Gastrocnemius medialis (tissue), 4 donors: Measurements from ENCODE around the gene GRM4. TPM values are rescaled to one million over a fixed set of nuclear protein-coding genes. Genes with fewer than 3 reads are reported as not detected.
"Not testable (repeated sequence)": the region's sequence is repeated elsewhere in the genome, so short reads cannot be mapped to it uniquely, and the experiment has no call there.

Source experiments
- ATAC-seq, 2 donors: fragments of 150-250 bp; one replicate each; pipeline ENCODE4 v1.9.1; 2016
- DNase-seq, 2 donors: peaks; one replicate each; pipeline ENCODE4 v3.0.0-alpha.2; 2019
- H3K27ac ChIP-seq, 4 donors: fragments of 200-600 bp; sonication (generic); 1 replicate in 1 of 4; 2 replicates in 3 of 4; pipeline ENCODE4 v1.5.1; 2016 to 2018; ENCODE audit warnings: mild to moderate bottlenecking in 2 of 4, moderate library complexity in 1 of 4
- H3K27me3 ChIP-seq, 3 donors: fragments of 200-600 bp; sonication (generic) in 2 of 3; 1 replicate in 1 of 3; 2 replicates in 2 of 3; pipeline versions ENCODE4 v1.5.1 to v1.6.0; 2016 to 2019; ENCODE audit warnings: mild to moderate bottlenecking in 1 of 3, moderate library complexity in 1 of 3
- H3K36me3 ChIP-seq, 2 donors: fragments of 200-600 bp; sonication (generic) in 1 of 2; one replicate each; pipeline ENCODE4 v1.5.1; 2017 to 2018
- H3K4me1 ChIP-seq, 2 donors: fragments of 200-600 bp; sonication (generic) in 1 of 2; one replicate each; pipeline ENCODE4 v1.5.1; 2016 to 2017; ENCODE audit warnings: mild to moderate bottlenecking in 2 of 2
- H3K4me3 ChIP-seq, 4 donors: fragments of 200-600 bp; sonication (generic) in 3 of 4; 1 replicate in 1 of 4; 2 replicates in 3 of 4; pipeline ENCODE4 v1.5.1; 2016 to 2019; ENCODE audit warnings: mild to moderate bottlenecking in 2 of 4
- H3K9me3 ChIP-seq, 3 donors: fragments of 200-600 bp; sonication (generic) in 2 of 3; 1 replicate in 1 of 3; 2 replicates in 2 of 3; pipeline ENCODE4 v1.5.1; 2016 to 2019
- POLR2A ChIP-seq, 2 donors: fragments of 450-650 bp; IDR thresholded peaks; one replicate each; pipeline ENCODE4 v1.6.1; 2017; ENCODE audit warnings: antibody characterized with exemption in 2 of 2, mild to moderate bottlenecking in 2 of 2, moderate library complexity in 2 of 2
- in situ Hi-C, 4 donors: fragments of 200-750 bp; cut with MboI; loops; one replicate each; pipeline versions ENCODE4 v1.15.0 to v1.8.0; 2017; ENCODE audit warnings: low sequenced_read_pairs in 4 of 4
- intact Hi-C: fragments of 100-400 bp; cut with DNase I; formaldehyde crosslinking; loops from one replicate; pipeline ENCODE4 v1.15.1; 2023; ENCODE audit warnings: low total_unique reads
- total RNA-seq, 4 donors: library from RNA; depleted of rRNA; stranded (reverse); fragments of >200 nt; gene quantifications; one replicate each; pipeline versions ENCODE4 v1.1.0 to v1.2.3, GENCODE V29; 2016
- TF ChIP-seq, protein P1 (sequence below), 5 experiments: fragments of 450-650 bp in 3 of 5; fragments of 200-600 bp in 2 of 5; sonication (generic) in 2 of 5; IDR thresholded peaks in 4 of 5; conservative IDR thresholded peaks in 1 of 5; 1 replicate in 4 of 5; 2 replicates in 1 of 5; pipeline ENCODE4 v1.5.1; 2016 to 2019; ENCODE audit warnings: antibody characterized with exemption in 5 of 5, mild to moderate bottlenecking in 3 of 5, moderate library complexity in 3 of 5

GRM4 gene
- total RNA-seq, 4 donors from 2014 or later = 0.03 TPM; not detected in 3

DNA sequence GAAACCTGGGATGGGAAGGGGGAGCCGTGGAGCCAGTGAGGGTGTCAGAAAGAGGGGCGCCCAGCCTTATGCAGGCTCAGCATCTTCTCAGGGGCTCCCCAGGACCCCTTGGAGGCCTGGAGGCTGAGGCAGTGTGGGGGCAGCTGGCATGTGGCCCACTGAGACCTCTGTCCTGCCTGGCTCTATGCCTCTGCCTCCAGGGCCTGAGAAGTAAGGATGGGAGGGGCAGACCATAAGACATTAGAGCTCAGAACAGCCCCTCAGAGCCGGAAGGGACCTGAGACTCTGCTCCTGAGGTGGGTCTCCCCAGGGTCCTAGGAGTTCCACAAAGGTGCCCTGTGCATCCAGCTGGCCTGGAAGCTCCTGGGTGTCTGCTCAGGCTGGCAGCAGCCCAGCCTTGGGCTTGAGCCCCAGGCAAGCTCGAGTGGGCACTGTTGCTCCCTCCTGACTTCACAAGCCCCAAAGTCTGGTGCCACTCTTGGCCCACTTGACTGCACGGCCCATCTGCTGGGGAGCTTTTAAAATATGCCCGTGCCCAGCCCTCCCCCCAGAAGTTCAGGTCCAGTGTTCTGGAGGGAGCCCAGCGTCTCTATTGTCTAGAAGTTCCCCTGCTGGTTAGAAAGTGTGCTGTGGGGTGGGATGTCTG, 126.8 kb downstream of the GRM4 start:
- DNase-seq (no peak), ATAC-seq (no peak)
- Histone ChIP-seq H3K9me3 (no peaks in the 10 kb centered on the region), H3K36me3 (no peaks in the 10 kb centered on the region), H3K4me1 (no peaks in the 10 kb centered on the region), H3K4me3 (no peak overlapping the region), H3K27ac (no peak overlapping the region), H3K27me3 (peaks cover 0 to 2% (median 0%) of the 10 kb centered on the region in 3 donors)
- in situ Hi-C loops = no loop called here
- TF ChIP-seq POLR2A (IDR thresholded peaks at IDR 0.05) = no peak
- TF ChIP-seq, protein P1, sequence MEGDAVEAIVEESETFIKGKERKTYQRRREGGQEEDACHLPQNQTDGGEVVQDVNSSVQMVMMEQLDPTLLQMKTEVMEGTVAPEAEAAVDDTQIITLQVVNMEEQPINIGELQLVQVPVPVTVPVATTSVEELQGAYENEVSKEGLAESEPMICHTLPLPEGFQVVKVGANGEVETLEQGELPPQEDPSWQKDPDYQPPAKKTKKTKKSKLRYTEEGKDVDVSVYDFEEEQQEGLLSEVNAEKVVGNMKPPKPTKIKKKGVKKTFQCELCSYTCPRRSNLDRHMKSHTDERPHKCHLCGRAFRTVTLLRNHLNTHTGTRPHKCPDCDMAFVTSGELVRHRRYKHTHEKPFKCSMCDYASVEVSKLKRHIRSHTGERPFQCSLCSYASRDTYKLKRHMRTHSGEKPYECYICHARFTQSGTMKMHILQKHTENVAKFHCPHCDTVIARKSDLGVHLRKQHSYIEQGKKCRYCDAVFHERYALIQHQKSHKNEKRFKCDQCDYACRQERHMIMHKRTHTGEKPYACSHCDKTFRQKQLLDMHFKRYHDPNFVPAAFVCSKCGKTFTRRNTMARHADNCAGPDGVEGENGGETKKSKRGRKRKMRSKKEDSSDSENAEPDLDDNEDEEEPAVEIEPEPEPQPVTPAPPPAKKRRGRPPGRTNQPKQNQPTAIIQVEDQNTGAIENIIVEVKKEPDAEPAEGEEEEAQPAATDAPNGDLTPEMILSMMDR (IDR thresholded peaks at IDR 0.05 in 4 of 5, conservative IDR thresholded peaks at IDR 0.05 in 1 of 5) = no peak
- intact Hi-C loops = no loop called here

DNA sequence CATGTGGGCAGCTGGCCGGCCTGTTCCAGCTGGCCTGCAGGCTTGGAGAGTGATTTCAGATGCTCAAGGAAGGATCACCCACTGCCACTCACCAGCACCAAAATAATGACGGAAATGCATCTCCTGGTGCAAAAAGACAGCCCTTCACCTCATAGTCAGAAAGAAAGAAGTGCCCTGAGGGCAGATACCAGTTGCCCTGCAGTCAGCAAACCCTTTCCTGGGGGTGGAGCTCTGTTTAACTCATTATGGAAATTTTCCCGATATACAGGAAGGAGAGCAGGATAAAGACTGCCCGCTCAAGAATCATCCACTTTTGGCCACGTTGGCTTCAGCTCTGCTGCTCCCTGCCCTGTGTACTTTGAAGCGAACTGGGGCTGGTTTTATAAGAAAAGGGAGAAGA, 127.9 kb downstream of the GRM4 start:
- Histone ChIP-seq H3K9me3 (no peaks in the 10 kb centered on the region), H3K4me3 (no peak overlapping the region), H3K27ac (no peak overlapping the region), H3K36me3 (no peaks in the 10 kb centered on the region), H3K4me1 (no peaks in the 10 kb centered on the region), H3K27me3 (peaks cover 0 to 2% (median 0%) of the 10 kb centered on the region in 3 donors)
- no peak for DNase-seq
- in situ Hi-C loops (no loop called here), intact Hi-C loops (no loop called here)
- no peak for ATAC-seq
- TF ChIP-seq, protein P1 (IDR thresholded peaks at IDR 0.05 in 4 of 5, conservative IDR thresholded peaks at IDR 0.05 in 1 of 5) = no peak
- no peak for TF ChIP-seq POLR2A (IDR thresholded peaks at IDR 0.05)

DNA sequence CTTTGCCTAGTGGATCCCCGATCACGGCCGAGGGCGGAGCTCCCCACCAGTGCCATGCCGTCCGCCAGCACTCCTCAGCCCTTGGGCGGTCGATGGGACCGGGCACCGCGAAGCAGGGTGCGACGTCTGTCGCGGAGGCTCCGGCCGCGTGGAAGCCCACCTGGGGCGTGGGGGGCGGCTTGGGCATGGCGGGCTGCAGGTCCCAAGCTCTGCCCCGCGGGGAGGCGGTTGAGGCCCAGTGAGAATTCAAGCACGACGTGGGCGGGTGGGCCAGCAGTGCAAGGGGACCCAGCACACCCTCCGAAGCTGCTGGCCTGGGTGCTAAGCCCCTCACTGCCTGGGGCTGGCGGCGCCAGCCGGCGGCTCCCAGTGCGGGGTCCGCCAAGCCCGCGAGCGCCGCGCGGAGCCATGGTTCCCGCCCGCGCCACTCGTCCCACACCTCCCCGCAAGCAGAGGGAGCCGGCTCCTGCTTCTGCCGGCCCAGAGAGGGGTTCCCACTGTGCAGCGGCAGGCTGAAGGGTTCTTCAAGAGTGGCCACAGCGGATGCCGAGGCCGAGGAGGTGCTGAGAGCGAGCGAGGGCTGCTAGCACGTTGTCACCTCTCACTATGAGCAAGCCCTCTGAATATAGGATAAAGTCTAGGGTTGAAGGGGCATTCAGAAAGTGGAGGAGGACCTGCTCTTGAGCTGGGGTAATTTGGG, 128.6 kb downstream of the GRM4 start:
- no peak for DNase-seq
- peaks cover 0 to 2% (median 0%) of the 10 kb centered on the region in 3 donors for H3K27me3 ChIP-seq
- TF ChIP-seq, protein P1 (IDR thresholded peaks at IDR 0.05 in 4 of 5, conservative IDR thresholded peaks at IDR 0.05 in 1 of 5) = no peak
- no peak for TF ChIP-seq POLR2A (IDR thresholded peaks at IDR 0.05)
- no peak for ATAC-seq
- in situ Hi-C loops = no loop called here
- H3K36me3 ChIP-seq = no peaks in the 10 kb centered on the region
- H3K4me3 ChIP-seq = no peak overlapping the region
- intact Hi-C loops = no loop called here
- no peaks in the 10 kb centered on the region for H3K4me1 ChIP-seq
- no peak overlapping the region for H3K27ac ChIP-seq
- no peaks in the 10 kb centered on the region for H3K9me3 ChIP-seq

DNA sequence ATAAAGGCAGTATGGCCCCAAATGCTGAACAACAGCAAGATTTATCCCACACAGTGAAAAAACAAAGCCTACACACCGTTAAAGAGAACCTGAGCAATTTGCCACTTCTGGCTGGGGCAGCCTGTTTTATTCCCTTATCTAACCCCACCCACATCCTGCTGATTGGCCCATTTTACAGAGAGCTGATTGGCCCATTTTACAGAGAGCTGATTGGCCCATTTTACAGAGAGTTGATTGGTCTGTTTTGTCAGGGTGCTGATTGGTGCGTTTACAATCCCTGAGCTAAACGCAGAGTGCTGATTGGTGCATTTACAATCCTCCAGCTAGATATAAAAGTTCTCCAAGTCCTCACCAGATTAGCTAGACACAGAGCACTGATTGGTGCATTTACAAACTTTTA, 129.3 kb downstream of the GRM4 start:
- H3K4me3 ChIP-seq, H3K27ac ChIP-seq, intact Hi-C loops, DNase-seq, H3K36me3 ChIP-seq, H3K9me3 ChIP-seq, ATAC-seq, H3K27me3 ChIP-seq, in situ Hi-C loops, H3K4me1 ChIP-seq: not testable (repeated sequence)

DNA sequence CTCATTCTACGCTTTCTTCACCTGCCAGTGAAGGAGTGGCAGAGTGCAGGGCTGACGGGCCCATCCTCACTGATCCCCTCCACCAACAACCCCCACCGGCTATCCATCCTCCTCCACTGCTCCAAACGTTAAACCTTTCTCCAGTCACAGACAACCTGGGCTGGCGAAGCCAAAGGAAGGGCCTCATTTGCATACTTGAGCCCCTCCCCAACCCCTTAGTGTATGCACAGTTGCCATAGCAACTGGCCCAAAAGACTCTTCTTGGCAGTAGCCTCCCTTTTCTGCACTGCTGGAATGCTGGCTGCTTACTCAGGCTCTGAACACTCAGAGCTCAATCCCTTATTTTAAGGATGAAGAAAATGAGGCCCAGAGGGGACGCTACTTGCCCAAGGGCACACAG, 130.3 kb downstream of the GRM4 start:
- in situ Hi-C loops = no loop called here
- DNase-seq (no peak), ATAC-seq (no peak)
- Histone ChIP-seq H3K27ac (no peak overlapping the region), H3K4me3 (no peak overlapping the region), H3K9me3 (no peaks in the 10 kb centered on the region), H3K27me3 (peaks cover 0 to 2% (median 0%) of the 10 kb centered on the region in 3 donors), H3K4me1 (no peaks in the 10 kb centered on the region), H3K36me3 (no peaks in the 10 kb centered on the region)
- no peak for TF ChIP-seq POLR2A (IDR thresholded peaks at IDR 0.05)
- TF ChIP-seq, protein P1 (IDR thresholded peaks at IDR 0.05 in 4 of 5, conservative IDR thresholded peaks at IDR 0.05 in 1 of 5) = no peak
- intact Hi-C loops = no loop called here
